G401 (cell line): ENCODE data around the gene NDUFA6. TPM values are rescaled to one million over a fixed set of nuclear protein-coding genes. Genes with fewer than 3 reads are reported as not detected.

Experiments used
- DNase-seq: peaks from one replicate; pipeline ENCODE4 v3.0.0-alpha.2; 2015; ENCODE audit warnings: low spot score
- in situ Hi-C: cut with HindIII; loops from 2 replicates; pipeline ENCODE4 v1.10.0; 2016; ENCODE audit warnings: low sequenced_read_pairs, mixed read lengths
- total RNA-seq: library from RNA; depleted of rRNA; stranded (reverse); fragments of >200 nt; shearing (Covaris generic); gene quantifications from 2 replicates; pipeline ENCODE4 v1.2.3, GENCODE V29; 2014; rRNA removed

NDUFA6 gene
- total RNA-seq, 1 experiment from 2014 or later: 99.5 TPM

- no peak for DNase-seq
- in situ Hi-C loops: no loop called here
Measured at GRCh38 chr22:42056757-42057511, 33.6 kb downstream of the NDUFA6 start.

GRCh38 chr22:42052765-42053164 is 37.8 kb downstream of the NDUFA6 start:
- no peak for DNase-seq
- in situ Hi-C loops: no loop called here

DNA sequence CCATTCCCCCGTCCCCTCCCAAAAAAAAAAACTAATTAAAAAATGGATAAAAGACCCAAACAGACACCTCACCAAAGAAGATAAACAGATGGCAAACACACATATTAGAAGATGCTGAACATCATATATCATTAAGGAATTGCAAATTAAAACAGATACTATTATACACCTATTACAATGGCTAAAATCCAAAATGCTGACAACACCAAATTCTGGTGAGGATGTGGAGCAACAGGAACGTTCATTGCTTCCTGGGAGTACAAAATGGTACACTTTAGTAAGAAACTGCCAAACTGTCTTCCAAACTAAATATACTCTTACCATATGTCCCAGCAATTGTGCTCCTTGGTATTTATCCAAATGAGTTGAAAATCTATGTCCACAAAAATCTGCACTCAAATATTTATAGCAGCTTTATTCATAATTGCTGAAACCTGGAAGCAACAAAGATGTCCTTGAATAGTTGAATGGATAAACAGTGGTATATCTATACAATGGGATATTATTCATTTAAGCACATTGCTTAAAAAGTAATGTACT is 39.9 kb downstream of the NDUFA6 start:
- no peak for DNase-seq
- in situ Hi-C loops: no loop called here

DNA sequence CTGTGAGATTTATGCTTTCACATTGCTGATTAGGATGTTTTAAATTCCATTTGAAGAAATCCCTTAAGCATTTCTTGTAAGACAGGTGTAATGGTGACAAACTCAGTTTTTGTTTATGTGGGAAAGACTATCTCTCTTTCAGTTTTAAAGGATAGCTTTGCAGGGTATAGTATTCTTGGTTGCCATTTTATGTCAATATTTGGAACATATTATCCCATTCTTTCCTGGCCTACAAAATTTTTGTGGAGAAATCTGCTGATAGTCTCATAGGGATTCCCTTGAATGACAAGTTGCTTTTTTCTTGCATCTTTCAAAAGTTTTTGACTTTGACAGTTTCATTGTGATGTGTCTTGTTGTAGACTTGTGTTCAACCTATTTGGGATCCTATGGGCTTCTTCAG is 48.8 kb downstream of the NDUFA6 start:
- in situ Hi-C loops: no loop called here

GRCh38 chr22:42039271-42039670 is 51.3 kb downstream of the NDUFA6 start:
- no peak for DNase-seq
- in situ Hi-C loops: no loop called here

More for the DNA sequence above, 48.8 kb downstream of the NDUFA6 start:
- DNase-seq: no peak

Other genes starting within 250 kb of the NDUFA6 start
- 0.78 and 5.5 TPM in 2 replicates for gene SHISA8, start 175.7 kb downstream of the NDUFA6 start, total RNA-seq
- 0.03 and 0.12 TPM in 2 replicates for gene TNFRSF13C, start 164.0 kb downstream of the NDUFA6 start, total RNA-seq
- gene CENPM, start 143.6 kb downstream of the NDUFA6 start, total RNA-seq: 89.5 and 91.5 TPM in 2 replicates
- gene SEPTIN3, start 121.3 kb downstream of the NDUFA6 start, total RNA-seq: 1.2 and 2.4 TPM in 2 replicates
- not detected in 2 replicates for gene WBP2NL, start 92.0 kb downstream of the NDUFA6 start, total RNA-seq
- gene NAGA, start 20.0 kb downstream of the NDUFA6 start, total RNA-seq: 50.4 and 55.1 TPM in 2 replicates
- gene PHETA2, start 16.5 kb downstream of the NDUFA6 start, total RNA-seq: 0.25 TPM in 1 of 2 replicates, not detected in the other
- gene SMDT1, start 11.1 kb downstream of the NDUFA6 start, total RNA-seq: 23.6 and 52.0 TPM in 2 replicates
- gene CYP2D6, start 40.0 kb upstream of the NDUFA6 start, total RNA-seq: 0.95 and 3.1 TPM in 2 replicates
- 18.4 and 25.5 TPM in 2 replicates for gene TCF20, start 179.9 kb upstream of the NDUFA6 start, total RNA-seq